Measurements from ENCODE around the gene FZR1. TPM values are rescaled to one million over a fixed set of nuclear protein-coding genes. Genes with fewer than 3 reads are reported as not detected.
"Not testable (repeated sequence)": the region's sequence is repeated elsewhere in the genome, so short reads cannot be mapped to it uniquely, and the experiment has no call there.

The FZR1 gene
- total RNA-seq, 1 experiment from 2014 or later, result 81.3 TPM

- DNase-seq (ENCODE audit: low spot score), result no peak
- in situ Hi-C loops (cut with HindIII; ENCODE audit: low sequenced_read_pairs), result no loop called here
These were observed 48.4 kb downstream of the FZR1 start for GRCh38 chr19:3554254-3555083.

- DNase-seq (ENCODE audit: low spot score), result no peak
- in situ Hi-C loops (cut with HindIII; ENCODE audit: low sequenced_read_pairs), result no loop called here
These were observed 49.7 kb downstream of the FZR1 start for GRCh38 chr19:3555653-3556422.

- in situ Hi-C loops (cut with HindIII; ENCODE audit: low sequenced_read_pairs), result no loop called here
- no peak for DNase-seq (ENCODE audit: low spot score)
These were observed 50.4 kb downstream of the FZR1 start for GRCh38 chr19:3556423-3556977.

- in situ Hi-C loops (cut with HindIII; ENCODE audit: low sequenced_read_pairs), result no loop called here
- no peak for DNase-seq (ENCODE audit: low spot score)
These were observed 50.9 kb downstream of the FZR1 start for GRCh38 chr19:3556978-3557460.

- peak; percentile 92 for DNase-seq (ENCODE audit: low spot score)
- in situ Hi-C loops (cut with HindIII; ENCODE audit: low sequenced_read_pairs), result no loop called here
These were observed 51.5 kb downstream of the FZR1 start, which contains the start of gene MFSD12 for GRCh38 chr19:3557461-3558248. Gene MFSD12, minus strand, starts transcription at chr19:3557586. Its CDS starts 183 bp downstream, at chr19:3557403.

- DNase-seq (ENCODE audit: low spot score), result no peak
- in situ Hi-C loops (cut with HindIII; ENCODE audit: low sequenced_read_pairs), result no loop called here
These were observed 57.8 kb downstream of the FZR1 start for GRCh38 chr19:3563709-3564524.

GRCh38 chr19:3565139-3565538 is 59.0 kb downstream of the FZR1 start:
- in situ Hi-C loops (cut with HindIII; ENCODE audit: low sequenced_read_pairs), result no loop called here
- DNase-seq (ENCODE audit: low spot score), result no peak

GRCh38 chr19:3570042-3570441 is 63.9 kb downstream of the FZR1 start:
- in situ Hi-C loops (cut with HindIII; ENCODE audit: low sequenced_read_pairs); DNase-seq (ENCODE audit: low spot score): not testable (repeated sequence)

- in situ Hi-C loops (cut with HindIII; ENCODE audit: low sequenced_read_pairs), result no loop called here
- DNase-seq (ENCODE audit: low spot score), result no peak
These were observed 64.5 kb downstream of the FZR1 start for GRCh38 chr19:3570606-3571011.

- peak; percentile 98 for DNase-seq (ENCODE audit: low spot score)
- in situ Hi-C loops (cut with HindIII; ENCODE audit: low sequenced_read_pairs), result no loop called here
These were observed 66.2 kb downstream of the FZR1 start for GRCh38 chr19:3572132-3572854.

GRCh38 chr19:3572855-3573161 is 66.7 kb downstream of the FZR1 start, which contains the start of gene HMG20B:
Gene HMG20B, plus strand, starts transcription at chr19:3572944. Its CDS starts 366 bp downstream, at chr19:3573310.
- DNase-seq (ENCODE audit: low spot score), result no peak
- in situ Hi-C loops (cut with HindIII; ENCODE audit: low sequenced_read_pairs), result no loop called here

GRCh38 chr19:3573162-3573857 is 67.2 kb downstream of the FZR1 start:
- in situ Hi-C loops (cut with HindIII; ENCODE audit: low sequenced_read_pairs), result no loop called here
- no peak for DNase-seq (ENCODE audit: low spot score)

- in situ Hi-C loops (cut with HindIII; ENCODE audit: low sequenced_read_pairs), result no loop called here
- DNase-seq (ENCODE audit: low spot score), result peak; percentile 67
These were observed 67.9 kb downstream of the FZR1 start for GRCh38 chr19:3573858-3574637.

- in situ Hi-C loops (cut with HindIII; ENCODE audit: low sequenced_read_pairs), result loop anchor here (5.0 kb wide), 1 partner anchor 47 kb away; no protein-coding TSS in a partner anchor
- DNase-seq (ENCODE audit: low spot score), result peak; percentile 57
These were observed 69.2 kb downstream of the FZR1 start for GRCh38 chr19:3575260-3575741.

- DNase-seq (ENCODE audit: low spot score), result no peak
- in situ Hi-C loops (cut with HindIII; ENCODE audit: low sequenced_read_pairs), result loop anchor here (5.0 kb wide), 1 partner anchor 46 kb away; no protein-coding TSS in a partner anchor
These were observed 70.0 kb downstream of the FZR1 start for GRCh38 chr19:3575949-3576673.

All from G401 (cell line).